ENCODE data around the gene RNASEH2B.

RNASEH2B gene

DNA sequence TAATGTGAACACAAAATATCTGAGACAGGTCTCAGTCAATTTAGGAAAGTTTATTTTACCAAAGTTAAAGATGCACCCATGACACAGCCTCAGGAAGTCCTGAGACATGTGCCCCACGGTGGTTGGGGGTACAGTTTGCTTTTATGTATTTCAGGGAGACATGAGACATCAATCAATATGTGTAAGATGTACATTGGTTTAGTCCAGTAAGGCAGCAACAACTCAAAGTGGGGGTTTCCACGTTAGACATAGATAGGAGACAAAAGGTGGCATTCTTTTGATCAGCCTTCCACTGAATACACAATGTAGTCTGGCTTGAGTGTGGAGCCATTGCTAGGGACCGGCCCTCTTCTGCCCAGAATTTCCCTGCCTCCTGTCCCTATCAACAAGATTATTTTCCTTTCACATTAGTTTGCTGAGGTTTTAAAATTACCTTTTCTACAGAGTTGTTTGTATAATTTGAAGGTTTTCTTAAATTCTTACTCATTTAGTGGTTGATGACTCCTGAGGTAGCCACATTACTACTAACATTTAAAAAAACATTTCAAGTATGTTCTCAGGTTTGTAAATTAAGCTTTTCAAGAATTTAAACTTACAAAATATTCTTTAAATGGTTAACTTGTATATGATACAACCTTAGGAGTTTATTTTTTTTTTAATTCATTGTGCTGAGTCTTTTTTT, 33.2 kb downstream of the RNASEH2B start:
- H3K36me3 ChIP-seq (ENCODE audit: insufficient read depth, low read length), result peaks cover 20% of the 10 kb centered on the region
- no peaks in the 10 kb centered on the region for H3K9me3 ChIP-seq (ENCODE audit: low read length)
- H3K27ac ChIP-seq (ENCODE audit: low read depth, low read length), result no peak overlapping the region
- H3K4me1 ChIP-seq (ENCODE audit: insufficient read depth, low read length), result no peaks in the 10 kb centered on the region
- H3K4me3 ChIP-seq (ENCODE audit: low read depth in 1 of 2, low read length in 2 of 2), result no peak overlapping the region
- no peak overlapping the region for H3K9ac ChIP-seq (ENCODE audit: low read length)
- H3K27me3 ChIP-seq (ENCODE audit: control insufficient read depth in 1 of 2, insufficient read depth in 2 of 2, low read length in 2 of 2), result no peaks in the 10 kb centered on the region

DNA sequence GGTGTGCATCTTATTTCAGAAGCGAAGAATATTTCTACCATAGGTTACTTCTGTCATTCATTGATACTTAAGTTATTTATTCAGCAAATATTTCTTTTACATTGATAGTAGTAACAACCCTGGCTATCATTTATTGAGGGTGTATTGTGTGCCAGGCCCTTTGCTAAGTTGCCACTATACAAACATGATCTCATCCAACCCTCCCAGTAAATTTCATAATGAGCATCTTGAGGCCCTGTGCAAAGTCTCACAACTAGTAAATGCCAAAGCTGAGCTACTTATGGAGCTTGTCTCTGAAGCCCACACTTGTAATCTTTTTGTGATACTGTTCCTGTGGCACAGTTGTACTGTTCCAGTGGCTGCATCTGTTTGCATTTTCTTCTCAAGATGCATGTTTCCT, 36.1 kb downstream of the RNASEH2B start:
- H3K27ac ChIP-seq (ENCODE audit: low read depth, low read length), result no peak overlapping the region
- H3K27me3 ChIP-seq (ENCODE audit: control insufficient read depth in 1 of 2, insufficient read depth in 2 of 2, low read length in 2 of 2), result no peaks in the 10 kb centered on the region
- no peak overlapping the region for H3K9ac ChIP-seq (ENCODE audit: low read length)
- H3K9me3 ChIP-seq (ENCODE audit: low read length), result no peaks in the 10 kb centered on the region
- H3K36me3 ChIP-seq (ENCODE audit: insufficient read depth, low read length), result peaks cover 20% of the 10 kb centered on the region
- H3K4me1 ChIP-seq (ENCODE audit: insufficient read depth, low read length), result peaks cover 15% of the 10 kb centered on the region
- H3K4me3 ChIP-seq (ENCODE audit: low read depth in 1 of 2, low read length in 2 of 2), result no peak overlapping the region

DNA sequence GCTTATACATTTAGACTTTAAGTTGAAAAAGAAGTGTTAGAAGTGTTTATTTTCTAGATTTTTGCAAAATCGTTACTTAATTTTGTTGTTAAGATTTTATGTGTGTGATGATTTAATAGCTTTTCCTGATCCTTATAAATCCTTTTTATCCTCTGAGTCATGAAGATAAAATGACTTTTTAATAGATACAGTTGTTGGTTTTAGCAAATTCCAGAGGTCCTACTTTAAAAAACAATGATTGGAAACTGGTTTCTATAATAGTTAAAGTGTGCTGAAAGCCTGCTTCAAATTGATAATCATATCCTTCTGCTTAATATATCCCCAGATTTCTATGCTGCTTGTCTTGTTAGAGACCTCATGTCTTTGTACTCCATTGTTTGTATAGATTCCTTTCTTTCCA, 39.0 kb downstream of the RNASEH2B start:
- Histone ChIP-seq H3K36me3 (ENCODE audit: insufficient read depth, low read length) (peaks cover 15% of the 10 kb centered on the region), H3K27me3 (ENCODE audit: control insufficient read depth in 1 of 2, insufficient read depth in 2 of 2, low read length in 2 of 2) (no peaks in the 10 kb centered on the region), H3K27ac (ENCODE audit: low read depth, low read length) (no peak overlapping the region), H3K9me3 (ENCODE audit: low read length) (no peaks in the 10 kb centered on the region), H3K4me1 (ENCODE audit: insufficient read depth, low read length) (peaks cover 24% of the 10 kb centered on the region), H3K4me3 (ENCODE audit: low read depth in 1 of 2, low read length in 2 of 2) (no peak overlapping the region), H3K9ac (ENCODE audit: low read length) (no peak overlapping the region)

GRCh38 chr13:50950849-50951248, 41.3 kb downstream of the RNASEH2B start:
- Histone ChIP-seq H3K27me3 (ENCODE audit: control insufficient read depth in 1 of 2, insufficient read depth in 2 of 2, low read length in 2 of 2) (no peaks in the 10 kb centered on the region), H3K4me3 (ENCODE audit: low read depth in 1 of 2, low read length in 2 of 2) (no peak overlapping the region), H3K9me3 (ENCODE audit: low read length) (no peaks in the 10 kb centered on the region), H3K4me1 (ENCODE audit: insufficient read depth, low read length) (peaks cover 24% of the 10 kb centered on the region), H3K27ac (ENCODE audit: low read depth, low read length) (no peak overlapping the region), H3K36me3 (ENCODE audit: insufficient read depth, low read length) (peaks cover 4% of the 10 kb centered on the region), H3K9ac (ENCODE audit: low read length) (no peak overlapping the region)

GRCh38 chr13:50951366-50951765, 41.8 kb downstream of the RNASEH2B start:
- Histone ChIP-seq H3K27me3 (ENCODE audit: control insufficient read depth in 1 of 2, insufficient read depth in 2 of 2, low read length in 2 of 2) (no peaks in the 10 kb centered on the region), H3K4me1 (ENCODE audit: insufficient read depth, low read length) (peaks cover 24% of the 10 kb centered on the region), H3K36me3 (ENCODE audit: insufficient read depth, low read length) (peaks cover 4% of the 10 kb centered on the region), H3K9me3 (ENCODE audit: low read length) (no peaks in the 10 kb centered on the region), H3K9ac (ENCODE audit: low read length) (no peak overlapping the region), H3K27ac (ENCODE audit: low read depth, low read length) (no peak overlapping the region), H3K4me3 (ENCODE audit: low read depth in 1 of 2, low read length in 2 of 2) (no peak overlapping the region)

DNA sequence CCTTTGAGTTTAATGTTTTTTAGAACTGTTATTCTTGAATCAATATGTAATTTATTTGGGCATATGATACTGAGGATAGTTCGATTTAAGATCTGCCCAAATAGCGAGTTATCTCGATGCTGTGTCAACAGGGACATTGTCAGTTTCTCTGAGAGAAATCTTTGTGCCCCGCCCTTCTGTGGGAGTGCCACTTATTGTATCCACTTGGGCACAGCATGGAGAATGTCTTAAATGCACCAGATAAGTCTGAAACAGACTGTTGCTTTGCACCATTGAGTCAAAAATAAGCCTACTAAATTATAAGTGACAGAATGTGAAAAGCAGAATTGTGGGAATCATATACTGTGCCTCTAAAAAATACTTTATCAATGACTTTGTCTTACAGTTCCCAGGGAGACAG, 45.6 kb downstream of the RNASEH2B start:
- H3K27me3 ChIP-seq (ENCODE audit: control insufficient read depth in 1 of 2, insufficient read depth in 2 of 2, low read length in 2 of 2), result no peaks in the 10 kb centered on the region
- peaks cover 10% of the 10 kb centered on the region for H3K4me1 ChIP-seq (ENCODE audit: insufficient read depth, low read length)
- no peaks in the 10 kb centered on the region for H3K9me3 ChIP-seq (ENCODE audit: low read length)
- H3K36me3 ChIP-seq (ENCODE audit: insufficient read depth, low read length), result no peaks in the 10 kb centered on the region
- H3K9ac ChIP-seq (ENCODE audit: low read length), result no peak overlapping the region
- H3K27ac ChIP-seq (ENCODE audit: low read depth, low read length), result no peak overlapping the region
- H3K4me3 ChIP-seq (ENCODE audit: low read depth in 1 of 2, low read length in 2 of 2), result no peak overlapping the region

DNA sequence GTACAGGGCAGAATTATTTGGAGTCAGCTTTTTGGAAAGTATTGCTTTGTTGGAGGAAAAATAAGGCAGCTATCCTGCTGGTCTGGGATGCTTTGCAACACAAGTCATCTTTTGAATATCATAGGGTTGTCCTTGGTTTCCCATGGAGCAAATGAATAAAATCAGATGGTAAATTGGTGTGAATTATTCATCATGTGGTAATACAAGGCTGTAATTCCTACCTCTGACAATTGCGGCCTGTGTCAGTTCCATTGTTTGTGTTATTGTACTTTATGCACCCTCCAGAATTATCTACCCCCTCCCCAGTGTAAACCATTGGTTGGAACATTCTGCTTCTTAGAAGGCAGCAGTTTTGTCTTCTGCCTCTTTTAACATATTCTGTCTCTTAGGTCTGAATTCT, 46.2 kb downstream of the RNASEH2B start:
- Histone ChIP-seq H3K36me3 (ENCODE audit: insufficient read depth, low read length) (no peaks in the 10 kb centered on the region), H3K9ac (ENCODE audit: low read length) (no peak overlapping the region), H3K9me3 (ENCODE audit: low read length) (no peaks in the 10 kb centered on the region), H3K27me3 (ENCODE audit: control insufficient read depth in 1 of 2, insufficient read depth in 2 of 2, low read length in 2 of 2) (no peaks in the 10 kb centered on the region), H3K4me3 (ENCODE audit: low read depth in 1 of 2, low read length in 2 of 2) (no peak overlapping the region), H3K4me1 (ENCODE audit: insufficient read depth, low read length) (peaks cover 8% of the 10 kb centered on the region), H3K27ac (ENCODE audit: low read depth, low read length) (no peak overlapping the region)

DNA sequence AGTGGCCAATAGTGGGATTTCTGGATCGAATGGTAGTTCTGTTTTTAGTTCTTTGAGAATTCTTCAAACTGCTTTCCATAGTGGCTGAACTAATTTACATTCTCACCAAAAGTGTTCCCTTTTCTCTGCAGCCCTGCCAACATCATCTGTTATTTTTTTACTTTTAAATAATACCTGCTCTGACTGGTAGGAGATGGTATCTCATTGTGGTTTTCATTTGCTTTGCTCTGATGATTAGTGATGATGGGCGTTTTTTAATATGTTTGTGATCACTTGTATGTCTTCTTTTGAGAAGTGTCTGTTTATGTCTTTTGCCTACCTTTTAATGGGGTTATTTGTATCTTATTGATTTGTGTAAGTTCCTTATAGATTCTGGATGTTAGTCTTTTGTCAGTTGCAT, 48.0 kb downstream of the RNASEH2B start:
- Histone ChIP-seq H3K9ac (ENCODE audit: low read length) (no peak overlapping the region), H3K27me3 (ENCODE audit: control insufficient read depth in 1 of 2, insufficient read depth in 2 of 2, low read length in 2 of 2) (no peaks in the 10 kb centered on the region), H3K4me3 (ENCODE audit: low read depth in 1 of 2, low read length in 2 of 2) (no peak overlapping the region), H3K27ac (ENCODE audit: low read depth, low read length) (no peak overlapping the region), H3K4me1 (ENCODE audit: insufficient read depth, low read length) (no peaks in the 10 kb centered on the region), H3K36me3 (ENCODE audit: insufficient read depth, low read length) (peaks cover 4% of the 10 kb centered on the region), H3K9me3 (ENCODE audit: low read length) (no peaks in the 10 kb centered on the region)

DNA sequence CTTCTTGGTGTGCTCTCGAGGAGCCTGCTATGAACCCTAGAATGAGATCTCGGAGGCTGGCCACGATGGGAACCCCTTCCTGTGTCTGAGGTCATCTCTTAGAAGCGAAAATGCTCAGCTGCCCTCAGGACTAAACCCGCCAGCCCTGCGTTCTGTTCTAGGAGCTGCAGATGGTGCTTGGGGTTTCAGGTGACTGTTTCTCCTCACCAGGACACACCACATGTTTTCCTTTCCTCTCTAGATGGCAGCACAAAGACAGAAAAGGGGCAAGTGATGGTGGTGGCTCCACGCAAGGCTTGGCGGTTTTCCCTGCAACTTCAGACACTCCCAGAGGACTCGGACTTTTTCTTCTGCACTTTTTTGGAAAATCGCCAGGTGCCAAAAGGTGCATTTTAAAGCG, 60.1 kb downstream of the RNASEH2B start:
- H3K4me1 ChIP-seq (ENCODE audit: insufficient read depth, low read length), result no peaks in the 10 kb centered on the region
- no peak overlapping the region for H3K4me3 ChIP-seq (ENCODE audit: low read depth in 1 of 2, low read length in 2 of 2)
- H3K27me3 ChIP-seq (ENCODE audit: control insufficient read depth in 1 of 2, insufficient read depth in 2 of 2, low read length in 2 of 2), result no peaks in the 10 kb centered on the region
- peaks cover 19% of the 10 kb centered on the region for H3K36me3 ChIP-seq (ENCODE audit: insufficient read depth, low read length)
- no peak overlapping the region for H3K27ac ChIP-seq (ENCODE audit: low read depth, low read length)
- H3K9me3 ChIP-seq (ENCODE audit: low read length), result no peaks in the 10 kb centered on the region
- no peak overlapping the region for H3K9ac ChIP-seq (ENCODE audit: low read length)

- no peak overlapping the region for H3K9ac ChIP-seq (ENCODE audit: low read length)
- H3K36me3 ChIP-seq (ENCODE audit: insufficient read depth, low read length), result peaks cover 19% of the 10 kb centered on the region
- H3K4me1 ChIP-seq (ENCODE audit: insufficient read depth, low read length), result no peaks in the 10 kb centered on the region
- H3K9me3 ChIP-seq (ENCODE audit: low read length), result no peaks in the 10 kb centered on the region
- H3K4me3 ChIP-seq (ENCODE audit: low read depth in 1 of 2, low read length in 2 of 2), result no peak overlapping the region
- H3K27me3 ChIP-seq (ENCODE audit: control insufficient read depth in 1 of 2, insufficient read depth in 2 of 2, low read length in 2 of 2), result no peaks in the 10 kb centered on the region
- no peak overlapping the region for H3K27ac ChIP-seq (ENCODE audit: low read depth, low read length)
Measured at GRCh38 chr13:50970956-50971355, 61.4 kb downstream of the RNASEH2B start.

GRCh38 chr13:50974268-50974667, 64.7 kb downstream of the RNASEH2B start:
- H3K9me3 ChIP-seq (ENCODE audit: low read length), result no peaks in the 10 kb centered on the region
- H3K36me3 ChIP-seq (ENCODE audit: insufficient read depth, low read length), result peaks cover 23% of the 10 kb centered on the region
- H3K27ac ChIP-seq (ENCODE audit: low read depth, low read length), result no peak overlapping the region
- no peaks in the 10 kb centered on the region for H3K4me1 ChIP-seq (ENCODE audit: insufficient read depth, low read length)
- H3K4me3 ChIP-seq (ENCODE audit: low read depth in 1 of 2, low read length in 2 of 2), result no peak overlapping the region
- no peaks in the 10 kb centered on the region for H3K27me3 ChIP-seq (ENCODE audit: control insufficient read depth in 1 of 2, insufficient read depth in 2 of 2, low read length in 2 of 2)
- H3K9ac ChIP-seq (ENCODE audit: low read length), result no peak overlapping the region

DNA sequence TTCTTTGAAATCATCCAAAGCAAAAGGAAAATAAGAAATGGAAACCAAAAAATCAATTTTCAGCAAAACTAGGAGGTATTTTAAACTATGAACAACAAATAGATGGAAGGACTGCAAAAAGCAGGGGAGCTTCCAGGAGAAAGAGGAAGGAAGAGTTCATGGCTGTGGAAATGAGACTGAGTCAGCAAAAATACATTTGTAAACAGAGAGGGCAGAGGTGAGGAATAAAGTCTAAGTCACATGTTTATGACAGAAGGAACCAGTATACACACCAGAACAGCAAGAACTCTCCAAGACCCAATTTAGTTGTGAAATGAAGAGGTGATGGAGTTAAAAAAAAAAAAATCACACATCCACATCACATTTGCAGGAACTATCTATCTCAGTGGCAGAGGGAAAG, 69.6 kb downstream of the RNASEH2B start:
- Histone ChIP-seq H3K27me3 (ENCODE audit: control insufficient read depth in 1 of 2, insufficient read depth in 2 of 2, low read length in 2 of 2) (no peaks in the 10 kb centered on the region), H3K9ac (ENCODE audit: low read length) (no peak overlapping the region), H3K9me3 (ENCODE audit: low read length) (no peaks in the 10 kb centered on the region), H3K27ac (ENCODE audit: low read depth, low read length) (no peak overlapping the region), H3K4me3 (ENCODE audit: low read depth in 1 of 2, low read length in 2 of 2) (no peak overlapping the region), H3K36me3 (ENCODE audit: insufficient read depth, low read length) (peaks cover 10% of the 10 kb centered on the region), H3K4me1 (ENCODE audit: insufficient read depth, low read length) (no peaks in the 10 kb centered on the region)
